HCT116 (cell line): ENCODE results near the gene NIN.

Source experiments
- CTCF ChIP-seq, 3 experiments: fragments of 200-600 bp in 1 of 3; sonication (generic) in 1 of 3; IDR thresholded peaks in 2 of 3; conservative IDR thresholded peaks in 1 of 3; 2 replicates each; pipeline ENCODE4 v1.5.1; 2012 to 2017; ENCODE audit warnings: low read depth in 2 of 3, low read length in 2 of 3, antibody characterized with exemption in 1 of 3, borderline replicate concordance in 1 of 3, control low read depth in 1 of 3, mild to moderate bottlenecking in 1 of 3, mixed read lengths in 1 of 3, mixed run types in 1 of 3, moderate library complexity in 1 of 3; ENCODE audit not compliant: insufficient read depth in 1 of 3
- EZH2 ChIP-seq: fragments of 200-600 bp; sonication (generic); IDR thresholded peaks from 2 replicates; pipeline ENCODE4 v1.6.1; 2017; ENCODE audit warnings: antibody characterized with exemption, mixed run types

- TF ChIP-seq CTCF (IDR thresholded peaks at IDR 0.05 in 2 of 3, conservative IDR thresholded peaks at IDR 0.05 in 1 of 3; ENCODE audit: borderline replicate concordance in 1 of 3, insufficient read depth in 1 of 3, low read depth in 2 of 3, low read length in 2 of 3) = no peak
- no peak for TF ChIP-seq EZH2
Observed at GRCh38 chr14:50705026-50705593, 125.9 kb downstream of the NIN start.
